GM19397 (cell line): ENCODE measurements around the gene PUDP.
"Not testable (repeated sequence)": the region's sequence is repeated elsewhere in the genome, so short reads cannot be mapped to it uniquely, and the experiment has no call there.

Source experiments
- ATAC-seq: cut with Tn5 transposase; IDR thresholded peaks from one replicate; pipeline ENCODE4 v1.9.1; 2021; ENCODE audit warnings: mild to moderate bottlenecking, moderate library complexity; ENCODE audit not compliant: unreplicated experiment

Gene PUDP

DNA sequence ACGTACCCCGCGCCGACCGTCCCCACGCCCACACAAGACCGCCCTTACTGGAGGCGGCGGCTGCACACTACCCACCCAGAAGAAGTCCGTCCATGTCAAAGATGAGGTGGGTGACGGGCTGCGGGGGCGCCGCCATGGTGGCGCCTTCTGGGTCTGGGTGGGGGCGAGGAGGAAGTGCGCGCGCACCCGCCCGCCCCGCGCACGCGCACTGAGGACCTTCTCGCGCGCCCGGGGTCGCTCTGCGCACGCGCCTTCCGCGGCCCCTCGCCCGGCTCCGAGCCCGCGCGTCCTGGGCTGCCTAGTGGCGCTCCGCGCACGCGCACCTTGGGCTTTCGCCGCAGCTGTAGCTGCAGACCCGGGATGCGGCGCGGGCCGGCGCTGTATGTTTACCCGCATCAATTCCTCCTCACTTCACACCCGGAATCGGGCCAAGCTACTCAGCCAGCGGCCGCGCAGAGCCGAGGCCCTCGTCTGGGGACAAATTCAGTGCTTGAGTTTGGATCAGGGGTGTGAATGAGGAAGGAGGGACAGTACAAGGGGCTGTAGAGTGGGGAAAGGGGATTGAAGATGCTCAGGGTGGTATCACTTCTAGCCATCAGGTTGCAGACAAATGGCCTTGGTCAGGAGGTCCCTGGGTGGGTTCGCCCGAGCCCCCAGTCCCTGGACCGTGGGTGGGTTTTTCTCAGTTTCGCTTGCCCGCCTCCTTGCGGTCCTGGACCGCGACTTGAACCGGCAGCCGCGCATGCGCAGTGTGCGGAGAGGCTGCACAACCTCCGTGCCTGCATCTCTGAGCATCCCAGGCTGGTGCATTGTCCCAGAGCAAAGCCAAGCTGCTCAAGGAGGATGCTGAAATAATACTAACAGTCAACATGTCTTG lies at the start of gene PUDP:
Gene PUDP (minus strand): TSS at position 176 of the 877 bp plus-strand sequence. CDS start 40 bp downstream, at position 136.
- peak; percentile 82 for ATAC-seq

DNA sequence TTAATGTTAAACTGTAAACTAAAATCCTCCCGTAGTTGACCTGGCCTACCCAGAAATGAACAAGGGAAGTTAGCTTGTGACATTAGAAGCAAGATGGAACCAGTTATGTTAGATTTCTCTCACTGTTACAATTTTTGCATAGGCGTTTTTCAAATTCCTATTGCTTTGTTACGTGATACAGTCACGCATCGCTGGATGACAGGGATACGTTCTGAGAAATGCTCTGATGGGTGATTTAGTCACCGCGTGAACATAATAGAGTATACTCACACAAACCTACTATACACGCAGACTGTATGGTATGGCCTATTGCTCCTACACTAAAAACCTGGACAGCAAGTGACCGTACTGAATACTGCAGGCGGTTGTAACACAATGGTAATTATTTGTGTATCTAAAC lies 46.7 kb upstream of the PUDP start:
- ATAC-seq: no peak

DNA sequence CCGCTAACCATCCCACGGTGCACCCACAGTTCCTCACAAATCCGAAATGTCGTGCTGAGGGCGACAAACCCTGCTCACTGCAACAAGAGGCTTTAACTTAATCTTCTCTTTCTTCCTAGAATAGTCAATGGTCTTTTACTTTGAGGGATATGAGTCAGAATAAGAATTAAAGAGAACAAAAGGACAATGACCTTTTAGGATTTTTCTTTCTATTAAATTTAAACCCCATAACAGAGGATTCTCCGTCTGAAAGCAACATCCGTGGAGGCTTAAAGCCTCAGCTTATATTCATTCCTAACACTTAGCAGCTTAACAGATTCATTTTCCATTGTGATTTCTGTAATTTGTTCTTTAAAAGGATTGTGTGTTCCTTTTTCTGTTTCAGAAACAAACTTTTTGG lies 44.9 kb upstream of the PUDP start:
- ATAC-seq: no peak

DNA sequence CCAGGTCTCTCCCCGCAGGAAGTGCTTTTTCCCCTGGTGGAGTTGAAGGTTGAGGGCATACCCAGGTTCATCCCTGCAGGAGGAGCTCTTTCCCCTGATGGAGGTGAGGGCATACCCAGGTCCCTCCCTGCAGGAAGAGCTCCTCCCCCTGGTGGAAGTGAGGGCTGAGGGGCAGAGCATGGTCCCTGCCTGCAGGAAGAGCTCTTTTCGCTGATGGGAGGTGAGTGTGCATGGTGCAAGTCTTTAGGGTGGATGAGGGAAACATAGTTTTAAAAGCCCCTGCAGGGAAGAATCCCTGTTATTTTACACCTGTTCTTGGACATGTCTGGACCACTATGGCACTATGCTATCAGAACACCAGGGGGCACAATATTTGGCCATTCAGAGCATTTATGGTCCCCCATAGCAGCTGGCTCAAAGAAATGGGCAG lies 43.7 kb upstream of the PUDP start:
- ATAC-seq: no peak

DNA sequence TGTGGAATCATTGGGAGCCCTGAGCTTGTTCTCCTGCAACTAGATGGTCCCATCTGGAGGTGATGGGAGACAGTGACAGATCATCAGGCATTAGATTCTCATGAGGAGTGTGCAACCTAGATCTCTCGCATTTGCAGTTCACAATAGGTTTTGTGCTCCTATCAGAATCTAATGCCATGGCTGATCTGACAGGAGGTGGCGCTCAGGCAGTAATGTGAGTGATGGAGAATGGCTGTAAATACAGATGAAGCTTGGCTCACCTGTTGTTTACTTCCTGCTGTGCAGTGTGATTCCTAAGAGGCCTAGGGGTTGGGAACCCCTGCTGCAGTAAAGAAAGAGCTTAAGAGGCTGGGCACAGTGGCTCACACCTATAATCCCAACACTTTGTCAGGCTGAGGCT lies 42.2 kb upstream of the PUDP start:
- ATAC-seq: no peak

DNA sequence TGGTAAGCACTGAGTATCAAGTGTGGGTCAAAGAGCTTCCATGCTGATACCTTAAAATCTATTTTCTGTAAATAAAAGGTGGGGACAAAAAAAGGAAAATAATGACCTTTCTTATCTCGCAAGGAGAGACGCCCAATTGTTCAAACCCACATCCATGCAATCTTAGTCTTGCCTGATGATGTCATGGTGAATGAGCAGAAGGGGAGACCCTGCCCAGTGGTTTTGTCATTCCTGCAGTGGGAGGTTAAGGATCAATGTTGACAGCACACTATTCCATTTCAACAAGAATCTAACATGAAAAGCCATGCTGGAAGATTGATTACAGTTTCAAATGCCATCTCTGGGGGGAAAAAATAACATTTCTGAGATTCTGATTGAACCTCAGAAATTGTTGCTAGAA lies 40.7 kb upstream of the PUDP start:
- ATAC-seq: no peak

DNA sequence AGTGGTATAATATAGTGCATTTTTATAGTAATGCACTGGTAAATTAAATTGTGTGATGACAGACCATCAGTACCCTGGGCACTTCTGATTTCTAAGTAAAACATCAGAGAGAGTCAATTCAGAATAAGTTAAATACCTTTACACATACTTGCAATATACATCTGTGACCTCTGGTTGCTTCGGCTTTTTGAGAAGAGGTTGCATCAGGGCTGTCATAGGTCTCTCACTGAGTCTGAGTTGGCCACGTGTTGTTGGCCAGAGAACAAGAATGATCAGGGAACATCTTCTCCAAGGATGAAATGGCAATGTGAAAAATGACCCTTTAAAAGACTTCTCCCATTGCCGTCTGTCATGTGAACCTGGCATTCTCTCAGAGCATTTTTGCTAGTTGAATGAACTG lies 36.9 kb upstream of the PUDP start:
- no peak for ATAC-seq

DNA sequence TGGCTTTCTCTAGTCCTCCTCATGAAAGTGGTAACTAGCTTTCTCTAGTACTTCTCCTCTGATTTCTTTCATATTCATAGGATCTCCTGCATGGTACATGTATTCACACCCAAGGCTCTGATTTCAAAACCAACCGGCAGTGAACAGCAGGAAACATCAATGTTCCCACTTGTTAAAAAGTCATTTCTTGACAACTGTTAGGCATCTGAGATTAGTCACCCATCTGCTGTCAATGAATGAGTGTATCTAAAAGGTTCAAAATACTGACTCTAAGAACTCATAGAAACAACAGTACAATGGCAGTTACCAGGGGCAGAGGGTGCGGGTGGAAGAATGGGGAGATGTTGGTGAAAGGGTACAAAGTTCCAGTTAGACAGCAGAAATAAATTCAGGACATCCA lies 31.5 kb upstream of the PUDP start:
- no peak for ATAC-seq

DNA sequence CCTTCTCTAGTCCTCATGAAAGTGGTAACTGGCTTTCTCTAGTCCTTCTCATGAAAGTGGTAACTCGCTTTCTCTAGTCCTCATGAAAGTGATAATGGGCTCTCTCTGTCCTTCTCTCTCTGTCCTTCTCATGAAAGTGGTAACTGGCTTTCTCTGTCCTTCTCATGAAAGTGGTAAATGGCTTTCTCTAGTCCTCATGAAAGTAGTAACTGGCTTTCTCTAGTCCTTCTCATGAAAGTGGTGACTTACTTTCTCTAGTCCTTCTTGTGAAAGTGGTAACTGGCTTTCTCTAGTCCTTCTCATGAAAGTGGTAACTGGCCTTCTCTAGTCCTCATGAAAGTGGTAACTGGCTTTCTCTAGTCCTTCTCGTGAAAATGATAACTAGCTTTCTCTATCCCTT lies 30.9 kb upstream of the PUDP start:
- not testable (repeated sequence) for ATAC-seq

DNA sequence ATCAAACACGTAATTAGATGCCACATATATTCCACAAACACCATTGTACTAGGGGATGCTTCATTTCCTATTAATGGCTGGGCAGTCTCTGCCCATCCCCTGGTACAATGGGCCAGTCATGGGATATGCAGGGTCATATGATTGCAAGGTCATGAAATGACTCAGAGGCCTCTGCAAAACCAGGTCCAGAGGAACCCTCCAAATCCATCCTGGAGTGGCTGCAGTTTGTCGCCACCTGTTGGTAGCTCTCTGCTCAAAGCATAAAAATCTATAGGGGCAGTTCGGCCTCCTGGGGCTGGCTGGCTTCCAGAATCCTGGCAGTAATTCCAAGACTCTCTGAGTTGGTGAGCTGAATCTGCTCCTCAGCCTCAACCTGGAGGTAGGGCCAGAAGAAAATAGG lies 22.9 kb upstream of the PUDP start:
- ATAC-seq: no peak

DNA sequence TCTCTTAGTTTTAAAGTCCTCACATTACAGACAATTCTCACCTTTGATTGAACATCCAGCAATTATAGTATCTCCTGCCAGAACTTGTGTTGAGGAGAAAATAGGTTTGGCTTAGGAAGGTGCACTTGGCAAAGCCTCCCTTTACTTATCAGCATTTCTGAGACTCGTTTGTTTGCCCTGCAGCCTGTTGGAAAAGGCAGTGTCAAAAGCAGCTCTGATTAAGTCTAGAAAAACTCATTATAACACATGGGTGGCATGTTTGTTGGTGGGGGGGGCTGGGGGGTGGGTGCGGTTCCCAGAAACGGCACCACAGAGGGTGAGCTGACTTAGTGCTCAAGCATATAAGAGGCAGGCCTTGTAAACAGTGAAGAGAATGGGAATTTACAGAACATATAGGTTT lies 21.7 kb upstream of the PUDP start:
- no peak for ATAC-seq

DNA sequence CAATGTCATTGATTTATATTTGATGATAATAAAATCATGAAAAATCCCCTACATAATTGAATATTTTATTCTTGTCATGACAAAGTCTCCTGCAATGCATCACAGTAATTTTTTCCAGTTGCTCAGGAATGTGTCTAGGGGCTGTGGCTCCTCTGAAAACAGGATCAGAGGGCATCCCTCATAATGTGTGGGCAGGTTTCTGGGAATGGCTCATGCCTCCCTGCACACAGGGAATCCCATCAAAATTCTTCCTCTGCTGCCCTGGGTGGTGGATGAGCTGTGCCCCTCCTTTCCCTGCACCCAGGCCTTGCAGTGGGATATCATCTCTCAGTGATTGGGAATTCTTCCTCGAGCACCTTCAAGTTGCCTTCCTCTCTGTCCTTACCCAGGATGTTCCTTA lies 20.4 kb upstream of the PUDP start:
- ATAC-seq: no peak

DNA sequence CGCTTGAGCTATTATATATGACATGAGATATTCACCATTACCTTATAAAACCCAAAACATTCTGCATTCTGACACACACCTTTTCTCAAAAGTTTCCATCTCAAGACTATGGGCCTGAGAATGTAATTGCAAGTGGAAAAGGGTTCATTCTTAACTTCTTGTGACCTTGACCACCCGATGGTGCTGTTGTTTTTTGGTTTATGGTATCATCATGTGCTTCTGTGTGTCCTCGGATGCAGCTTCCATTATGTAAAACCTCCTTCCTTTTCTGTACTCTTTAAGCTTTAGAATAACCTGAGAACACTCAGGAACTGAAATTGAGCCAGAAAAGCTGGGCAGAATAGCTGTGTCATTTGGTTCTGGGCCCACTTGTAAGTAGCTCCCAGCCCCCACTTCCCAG lies 16.2 kb upstream of the PUDP start:
- no peak for ATAC-seq

DNA sequence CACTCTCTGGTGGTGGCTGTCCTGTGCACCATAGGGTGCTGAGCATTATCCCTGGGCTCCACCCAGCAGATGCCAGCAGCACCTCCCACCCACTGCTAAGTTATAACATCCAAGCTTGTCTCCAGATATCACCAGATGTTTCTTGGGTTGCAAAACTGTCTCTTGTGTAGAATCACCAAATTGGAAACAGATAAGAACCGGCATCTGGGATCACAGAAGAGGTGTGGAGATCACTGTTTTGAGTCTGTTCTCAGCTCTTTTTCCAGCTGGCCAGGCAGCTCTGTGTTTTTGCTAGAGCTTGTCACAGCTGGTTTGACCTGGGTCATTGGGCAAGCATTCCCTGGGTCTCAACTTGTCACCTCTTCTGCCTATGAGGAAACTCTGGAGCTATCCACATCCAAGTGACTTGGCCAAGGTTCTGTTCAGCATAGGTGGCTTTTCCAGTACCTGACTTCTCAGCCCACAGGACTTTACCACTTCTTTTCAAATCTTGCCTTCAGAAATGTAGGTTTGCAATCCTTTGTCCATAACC lies 15.3 kb upstream of the PUDP start:
- no peak for ATAC-seq

DNA sequence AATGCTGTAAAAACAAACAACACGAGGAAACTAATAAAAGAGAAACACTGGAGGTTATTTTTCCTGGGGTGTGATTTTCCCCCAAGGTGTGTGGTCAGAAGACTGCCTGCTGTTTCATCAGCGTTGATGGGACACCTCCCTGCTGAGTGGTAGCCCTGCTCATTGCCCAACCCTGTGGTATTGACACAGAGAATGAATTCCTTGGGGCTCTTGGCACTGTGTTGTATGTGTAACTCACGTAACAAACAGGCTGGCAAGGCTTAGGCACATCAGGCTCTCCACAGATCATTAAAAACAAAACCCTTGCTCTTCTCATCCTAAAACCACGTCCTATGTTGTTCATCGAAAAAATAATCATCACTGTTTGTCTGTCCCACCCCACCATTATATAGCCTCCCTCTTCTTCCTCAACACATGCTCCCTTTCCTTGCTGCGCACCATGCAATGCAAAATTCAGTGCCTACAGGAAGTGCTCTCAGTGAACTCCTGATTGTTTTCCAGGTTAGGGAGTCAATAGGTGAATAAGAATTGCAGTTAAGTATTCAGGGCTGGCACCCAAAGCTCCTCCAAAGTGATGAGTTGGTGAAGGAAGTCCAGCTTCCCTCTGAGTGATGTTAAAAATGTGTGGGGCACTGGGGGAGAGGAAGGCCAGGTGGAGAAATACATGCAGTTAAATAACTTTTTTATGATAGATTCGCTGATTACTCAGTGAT lies 11.4 kb upstream of the PUDP start:
- no peak for ATAC-seq

DNA sequence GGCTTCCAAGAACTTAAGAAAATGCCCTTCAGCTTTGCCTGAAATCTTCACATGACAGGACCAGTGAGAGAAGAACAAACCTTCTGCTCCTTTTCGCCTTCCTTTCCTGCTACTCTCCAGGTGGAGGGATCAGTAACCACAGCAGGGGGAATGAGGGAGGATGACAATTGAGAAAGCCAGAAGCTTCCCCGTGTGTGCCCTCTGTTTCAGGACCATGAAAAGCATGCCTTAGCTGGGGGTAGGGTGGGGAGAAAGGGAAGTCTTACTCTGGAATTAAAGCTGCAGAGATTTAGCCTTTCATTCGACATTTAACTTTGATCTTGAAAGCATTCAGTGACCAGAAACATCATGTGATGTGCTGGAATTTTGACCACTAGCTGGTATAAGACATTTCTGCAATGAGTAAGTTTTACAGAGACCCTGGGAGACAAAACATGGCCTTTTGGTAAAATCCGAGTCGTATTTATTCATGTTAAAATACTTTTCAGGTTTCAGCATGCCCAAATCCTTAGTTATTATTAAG lies 10.6 kb upstream of the PUDP start:
- no peak for ATAC-seq

DNA sequence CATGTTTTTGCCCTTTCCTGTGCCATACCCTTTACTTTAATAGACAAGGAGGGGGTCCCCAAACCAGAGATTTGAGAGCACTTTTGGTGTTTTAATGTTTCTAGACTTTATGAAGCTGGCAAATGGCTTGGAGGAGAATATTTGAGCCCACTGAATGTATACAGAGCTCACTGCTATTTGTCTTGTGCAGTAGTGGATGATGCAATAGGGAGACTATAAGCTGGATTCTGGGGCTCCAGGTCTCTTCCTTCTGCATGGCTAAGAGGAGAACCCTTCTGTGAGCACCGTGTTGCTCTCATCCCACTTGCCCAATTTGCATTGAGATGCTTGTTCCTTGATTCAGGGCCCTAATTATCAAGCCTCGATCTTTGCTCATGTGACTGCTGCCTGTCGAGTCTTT lies 8.9 kb upstream of the PUDP start:
- no peak for ATAC-seq

DNA sequence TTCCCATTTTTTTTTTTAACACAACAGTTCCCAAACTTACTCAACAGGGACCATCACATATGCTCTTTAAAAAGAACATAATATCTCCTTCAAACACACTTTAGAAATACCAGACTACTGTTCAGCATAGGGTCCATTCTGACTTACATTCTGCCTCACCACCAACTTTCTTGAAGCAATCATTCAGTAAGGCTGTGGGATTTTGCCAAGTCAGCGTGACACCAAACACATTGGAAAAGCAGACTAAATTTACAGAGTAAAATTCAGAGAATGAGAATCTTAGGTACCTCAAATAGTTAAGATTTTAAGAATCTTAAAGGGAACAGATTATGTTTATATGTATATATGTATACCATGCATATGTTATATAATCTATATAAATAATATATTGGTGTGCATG lies 7.2 kb upstream of the PUDP start:
- no peak for ATAC-seq

DNA sequence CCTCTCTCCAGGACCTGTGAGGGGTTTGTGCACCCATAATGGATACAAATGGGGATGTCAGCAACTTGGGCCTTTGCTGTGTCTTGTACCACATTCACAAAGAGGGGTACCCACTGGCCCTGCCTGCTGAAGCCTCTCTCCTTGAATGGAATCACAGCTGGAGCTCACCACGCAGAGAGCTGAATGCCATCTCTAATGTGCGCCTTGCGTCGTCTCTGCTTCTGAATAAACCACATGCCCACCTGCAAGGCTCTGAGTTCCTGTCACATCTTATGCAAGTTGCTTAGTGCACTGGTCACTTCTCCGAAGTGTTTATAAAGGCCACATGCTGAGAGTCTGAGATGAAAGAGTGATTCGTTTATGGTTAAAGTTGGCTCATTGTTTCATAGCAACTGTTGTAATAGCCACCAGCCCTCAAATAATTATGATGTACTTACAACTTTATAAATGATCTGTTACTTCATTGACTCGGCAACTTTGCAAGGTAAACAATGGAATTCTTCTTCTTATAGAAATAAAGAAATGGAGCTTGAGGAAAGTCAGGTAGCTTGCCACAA lies 6.2 kb upstream of the PUDP start:
- ATAC-seq: no peak

DNA sequence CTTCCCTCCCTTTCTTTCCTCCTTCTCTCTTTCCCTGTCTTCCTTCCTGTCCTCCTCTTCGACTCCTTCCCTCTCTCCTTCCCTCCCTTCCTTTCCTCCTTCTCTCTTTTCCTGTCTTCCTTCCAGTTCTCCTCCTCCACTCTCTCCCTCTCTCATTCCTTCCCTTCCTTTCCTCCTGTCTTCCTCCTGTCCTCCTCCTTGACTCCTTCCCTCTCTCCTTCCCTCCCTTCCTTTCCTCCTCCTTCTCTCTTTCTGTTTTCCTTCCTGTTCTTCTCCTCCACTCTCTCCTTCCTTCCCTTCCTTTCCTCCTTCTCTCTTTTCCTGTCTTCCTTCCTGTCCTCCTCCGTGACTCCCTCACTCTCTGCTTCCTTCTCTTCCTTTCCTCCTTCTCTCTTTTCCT lies 5.3 kb upstream of the PUDP start:
- ATAC-seq: no peak

DNA sequence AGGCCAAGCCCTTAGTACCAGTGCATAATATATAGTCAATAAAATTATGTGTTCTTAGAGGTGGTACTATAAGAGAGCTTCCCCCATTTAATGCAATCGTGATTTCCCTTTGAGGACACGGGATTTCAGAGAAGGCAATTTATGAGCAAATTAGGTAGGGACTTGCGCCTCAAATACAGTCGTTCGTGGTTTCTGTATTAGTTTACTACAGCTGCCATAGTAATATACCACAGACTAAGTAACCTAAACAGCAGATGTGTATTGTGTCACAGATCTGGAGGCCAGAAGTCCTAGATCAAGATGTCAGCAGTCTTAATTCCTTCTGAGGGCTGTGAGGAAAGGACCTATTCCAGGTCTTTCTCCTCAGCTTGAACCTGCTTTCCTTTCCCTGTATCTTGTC lies 1.5 kb upstream of the PUDP start:
- no peak for ATAC-seq
